ENCODE measurements around the gene STAC3. TPM values are rescaled to one million over a fixed set of nuclear protein-coding genes. Genes with fewer than 3 reads are reported as not detected.

The STAC3 gene
- total and polyA plus RNA-seq, 2 of the 13 experiments (the other 11 are each of a cell fraction or from before 2014, with no cell fraction given) = 0.18 to 0.22 TPM

DNA sequence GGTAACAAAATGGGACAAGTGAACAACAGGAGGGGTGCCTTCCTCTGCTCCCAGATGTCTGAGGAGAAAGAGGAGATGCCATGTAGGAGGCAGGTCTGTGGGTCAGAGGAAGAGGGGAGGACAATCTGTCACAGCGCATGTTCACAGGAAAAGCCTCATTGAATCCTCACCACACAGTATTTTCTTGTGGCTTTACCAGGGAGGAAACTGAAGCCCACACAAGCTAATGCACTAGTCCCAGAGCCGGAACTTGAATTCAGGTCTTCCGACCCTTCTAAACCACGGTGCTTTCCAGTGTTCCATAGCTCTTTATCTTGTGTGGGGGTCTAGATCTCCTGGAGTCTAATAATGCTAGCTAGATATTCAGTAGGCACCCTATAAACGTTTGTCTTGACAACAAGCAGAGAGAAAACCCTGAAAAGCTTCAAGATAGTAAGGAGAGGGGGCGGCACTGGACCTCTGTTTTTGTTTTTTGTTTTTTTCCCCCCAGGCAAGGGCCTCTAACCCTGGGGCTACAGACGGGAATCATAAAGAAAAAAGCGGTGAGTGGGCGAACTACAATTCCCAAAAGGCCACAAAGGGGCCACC is 21.8 kb downstream of the STAC3 start (continued):
- TF ChIP-seq ZNF335 (CRISPR knock-in tag; IDR thresholded peaks at IDR 0.05) (peak; percentile 12; the same call in 1 of the 2 replicates), ZNF556 (CRISPR knock-in tag; IDR thresholded peaks at IDR 0.05; ENCODE audit: borderline replicate concordance) (no peak)

DNA sequence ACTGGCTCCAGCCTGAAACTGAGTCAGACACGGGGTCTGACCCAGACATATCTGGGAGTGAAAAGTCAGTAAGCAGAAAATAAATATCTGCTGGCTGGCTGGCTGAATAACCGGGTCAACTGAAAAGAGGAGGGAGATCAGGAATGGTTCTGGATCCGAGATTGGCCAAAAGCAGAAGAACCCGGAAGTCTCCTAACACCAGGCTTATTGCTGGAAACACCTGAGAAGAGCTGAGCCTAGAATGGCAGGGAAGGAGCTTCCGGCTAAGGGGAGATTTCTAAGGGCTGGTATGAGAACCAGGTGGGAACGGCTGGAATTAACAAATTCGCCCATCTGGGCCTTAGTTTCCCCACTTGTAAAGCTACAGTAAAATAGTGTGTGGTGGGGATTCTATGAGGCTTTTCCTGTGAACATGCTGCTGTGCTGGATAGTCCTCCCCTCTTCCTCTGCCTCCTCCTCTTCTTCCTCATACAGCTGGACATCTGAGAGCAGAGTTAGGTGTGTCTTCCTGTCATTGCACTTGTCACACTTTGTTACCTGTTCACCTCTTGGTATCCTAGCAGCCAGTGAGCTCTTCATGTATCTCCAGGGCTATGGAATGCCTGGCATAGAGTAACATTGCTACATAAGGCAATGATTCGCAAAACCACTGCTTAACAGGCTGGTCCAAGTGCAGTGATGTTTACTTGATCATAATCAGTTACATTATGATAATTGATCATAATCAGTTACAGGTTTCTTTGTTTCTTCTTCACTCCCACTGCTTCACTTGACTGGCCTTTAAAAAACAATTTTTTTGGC is 23.5 kb downstream of the STAC3 start:
- no peak overlapping the region for H3K4me3 ChIP-seq (replicated peaks in 1 of 3; ENCODE audit: insufficient read depth in 1 of 3, low read depth in 2 of 3, low read length in 3 of 3)
- WGBS (ENCODE audit: low lambda C conversion rate) = 74% methylated on average over 7 of the region's 8 CpGs
- H3K27ac ChIP-seq (ENCODE audit: extremely low read length, insufficient read depth, low read length) = no peak overlapping the region
- H3K79me2 ChIP-seq (ENCODE audit: insufficient read depth, low read length) = peaks cover 33% of the 10 kb centered on the region
- H3K4me1 ChIP-seq (ENCODE audit: insufficient read depth, low read length) = peaks cover 78% of the 10 kb centered on the region
- TF ChIP-seq GZF1 (CRISPR knock-in tag; IDR thresholded peaks at IDR 0.05) (no peak), ESRRA (CRISPR knock-in tag; IDR thresholded peaks at IDR 0.05; ENCODE audit: low read depth) (no peak), FOXO1 (CRISPR knock-in tag; IDR thresholded peaks at IDR 0.05) (no peak), ZNF431 (CRISPR knock-in tag; IDR thresholded peaks at IDR 0.05; ENCODE audit: borderline replicate concordance, low read depth) (no peak), ZNF660 (CRISPR knock-in tag; IDR thresholded peaks at IDR 0.05; ENCODE audit: borderline replicate concordance, low read depth) (no peak), BRD4 (CRISPR knock-in tag; IDR thresholded peaks at IDR 0.05) (no peak), TP53 (CRISPR knock-in tag; conservative IDR thresholded peaks at IDR 0.05) (no peak), TEAD3 (CRISPR knock-in tag; optimal IDR thresholded peaks at IDR 0.05; ENCODE audit: borderline replicate concordance) (no peak), ZMYM3 (CRISPR knock-in tag; IDR thresholded peaks at IDR 0.05) (no peak), ZNF605 (CRISPR knock-in tag; IDR thresholded peaks at IDR 0.05) (no peak), ZBTB21 (CRISPR knock-in tag; IDR thresholded peaks at IDR 0.05) (no peak), NR3C1 (CRISPR knock-in tag; IDR thresholded peaks at IDR 0.05) (no peak), ZNF207 (IDR thresholded peaks at IDR 0.05; ENCODE audit: borderline replicate concordance) (no peak), CAMTA2 (CRISPR knock-in tag; IDR thresholded peaks at IDR 0.05; ENCODE audit: borderline replicate concordance) (no peak), JUN (CRISPR knock-in tag; IDR thresholded peaks at IDR 0.05) (no peak)
- TF ChIP-seq, protein P1, sequence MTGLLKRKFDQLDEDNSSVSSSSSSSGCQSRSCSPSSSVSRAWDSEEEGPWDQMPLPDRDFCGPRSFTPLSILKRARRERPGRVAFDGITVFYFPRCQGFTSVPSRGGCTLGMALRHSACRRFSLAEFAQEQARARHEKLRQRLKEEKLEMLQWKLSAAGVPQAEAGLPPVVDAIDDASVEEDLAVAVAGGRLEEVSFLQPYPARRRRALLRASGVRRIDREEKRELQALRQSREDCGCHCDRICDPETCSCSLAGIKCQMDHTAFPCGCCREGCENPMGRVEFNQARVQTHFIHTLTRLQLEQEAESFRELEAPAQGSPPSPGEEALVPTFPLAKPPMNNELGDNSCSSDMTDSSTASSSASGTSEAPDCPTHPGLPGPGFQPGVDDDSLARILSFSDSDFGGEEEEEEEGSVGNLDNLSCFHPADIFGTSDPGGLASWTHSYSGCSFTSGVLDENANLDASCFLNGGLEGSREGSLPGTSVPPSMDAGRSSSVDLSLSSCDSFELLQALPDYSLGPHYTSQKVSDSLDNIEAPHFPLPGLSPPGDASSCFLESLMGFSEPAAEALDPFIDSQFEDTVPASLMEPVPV (CRISPR knock-in tag; IDR thresholded peaks at IDR 0.05) = no peak
- in situ Hi-C loops (cut with HindIII; ENCODE audit: extremely low pct_ligation_motif_present, low pct_unique_long_range_greater_than_20kb) = no loop called here
- intact Hi-C loops (cut with micrococcal nuclease; ENCODE audit: unreplicated experiment) = no loop called here
- peak overlapping the region; percentile 29; the same call in 1 of the 2 replicates for H3K4me2 ChIP-seq (ENCODE audit: low read depth, low read length)
- ChIA-PET POLR2A (interaction anchor here (1.5 to 1.7 kb wide), 2 partner anchors 10 to 100 kb away, joined by 5 to 6 read pairs; partner anchors contain the start of gene LRP1), CTCF (ENCODE audit: low intra/inter-chr PET ratio, low total read pairs) (interaction anchor here (8.7 kb wide), 1 partner anchor 12 kb away, joined by 87 read pairs; a partner anchor contains a TSS)
- peaks cover 4% of the 10 kb centered on the region; the same call in 1 of the 2 replicates for H4K20me1 ChIP-seq (ENCODE audit: insufficient read depth, low read length)
- H3K27me3 ChIP-seq (ENCODE audit: control insufficient read depth in 1 of 2, insufficient read depth in 2 of 2, low read length in 2 of 2) = peaks cover 3 to 41% of the 10 kb centered on the region in 2 experiments; a peak in 4 of 5 replicates
- DNase-seq (ENCODE audit: low spot score) (no peak), FAIRE-seq (no peak), ATAC-seq (no peak)
- H2AFZ ChIP-seq (ENCODE audit: low read length) = no peak overlapping the region
- H3K36me3 ChIP-seq (replicated peaks in 1 of 2; ENCODE audit: control insufficient read depth in 1 of 2, insufficient read depth in 2 of 2, low read length in 2 of 2) = peaks cover 8 to 13% of the 10 kb centered on the region in 2 experiments; a peak in 4 of 5 replicates
- no peak overlapping the region for H3K9ac ChIP-seq (ENCODE audit: insufficient read depth, low read depth, low read length)
- H3K9me3 ChIP-seq (ENCODE audit: low read length) = no peaks in the 10 kb centered on the region
- BruUV-seq (replicated peaks) = no TSS peak
